H9 (cell line): ENCODE data around the gene SEC14L5. TPM values are rescaled to one million over a fixed set of nuclear protein-coding genes. Genes with fewer than 3 reads are reported as not detected.
"Not testable (repeated sequence)": the region's sequence is repeated elsewhere in the genome, so short reads cannot be mapped to it uniquely, and the experiment has no call there.

Experiments
- DNase-seq: peaks from one replicate; pipeline ENCODE4 v3.0.0-alpha.2; 2017
- H2AFZ ChIP-seq: one replicate; pipeline ENCODE4 v1.6.1; 2013; ENCODE audit warnings: mild to moderate bottlenecking, low read length, control low read depth, moderate library complexity
- H2AK5ac ChIP-seq: 2 replicates; pipeline ENCODE4 v1.6.1; 2013; ENCODE audit warnings: low read length, control low read depth, mixed read lengths; ENCODE audit not compliant: insufficient read length
- H2BK120ac ChIP-seq: one replicate; pipeline ENCODE4 v1.6.1; 2013; ENCODE audit warnings: low read depth, mild to moderate bottlenecking, low read length, control low read depth, inconsistent platforms; ENCODE audit not compliant: poor library complexity, severe bottlenecking
- H2BK12ac ChIP-seq: 2 replicates; pipeline ENCODE4 v1.6.1; 2013; ENCODE audit warnings: low read length, control low read depth, mixed read lengths, low read depth; ENCODE audit not compliant: insufficient read length
- H2BK15ac ChIP-seq: 2 replicates; pipeline ENCODE4 v1.6.1; 2013; ENCODE audit warnings: low read depth, low read length, control low read depth
- H2BK20ac ChIP-seq: one replicate; pipeline ENCODE4 v1.6.1; 2013; ENCODE audit warnings: low read depth, mild to moderate bottlenecking, low read length, control low read depth, inconsistent platforms; ENCODE audit not compliant: poor library complexity, severe bottlenecking
- H2BK5ac ChIP-seq: 2 replicates; pipeline ENCODE4 v1.6.1; 2013; ENCODE audit warnings: low read length, control low read depth, mixed read lengths; ENCODE audit not compliant: insufficient read length
- H3K14ac ChIP-seq: 2 replicates; pipeline ENCODE4 v1.6.1; 2013; ENCODE audit warnings: low read length, control low read depth; ENCODE audit not compliant: insufficient read depth
- H3K18ac ChIP-seq: 2 replicates; pipeline ENCODE4 v1.6.1; 2013; ENCODE audit warnings: low read depth, mild to moderate bottlenecking, mixed read lengths, low read length, control low read depth; ENCODE audit not compliant: insufficient read length
- H3K23ac ChIP-seq: 2 replicates; pipeline ENCODE4 v1.6.1; 2013; ENCODE audit warnings: low read length, control low read depth, mixed read lengths, low read depth; ENCODE audit not compliant: insufficient read length
- H3K23me2 ChIP-seq: 2 replicates; pipeline ENCODE4 v1.6.1; 2013; ENCODE audit warnings: low read depth, mild to moderate bottlenecking, mixed read lengths, low read length, control low read depth; ENCODE audit not compliant: insufficient read length, poor library complexity, severe bottlenecking
- H3K27ac ChIP-seq: 2 replicates; pipeline ENCODE4 v1.5.1; 2013; ENCODE audit warnings: low read length, control low read depth, mixed read lengths, low read depth; ENCODE audit not compliant: insufficient read length
- H3K27me3 ChIP-seq: 2 replicates; pipeline ENCODE4 v1.6.1; 2013; ENCODE audit warnings: low read length, control low read depth, inconsistent platforms; ENCODE audit not compliant: insufficient read depth
- H3K4ac ChIP-seq: 2 replicates; pipeline ENCODE4 v1.6.1; 2013; ENCODE audit warnings: low read depth, mild to moderate bottlenecking, control low read depth, inconsistent platforms, low read length, moderate library complexity
- H3K4me1 ChIP-seq: 2 replicates; pipeline ENCODE4 v1.6.1; 2013; ENCODE audit warnings: low read length, control low read depth, inconsistent platforms; ENCODE audit not compliant: insufficient read depth
- H3K4me2 ChIP-seq: 2 replicates; pipeline ENCODE4 v1.6.1; 2013; ENCODE audit warnings: low read length, control low read depth, mixed read lengths; ENCODE audit not compliant: insufficient read length, insufficient read depth
- H3K56ac ChIP-seq: 2 replicates; pipeline ENCODE4 v1.6.1; 2013; ENCODE audit warnings: low read depth, mild to moderate bottlenecking, mixed read lengths, low read length, control low read depth; ENCODE audit not compliant: insufficient read length
- H3K79me1 ChIP-seq: 2 replicates; pipeline ENCODE4 v1.6.1; 2013; ENCODE audit warnings: low read depth, mild to moderate bottlenecking, moderate library complexity, low read length, control low read depth, inconsistent platforms; ENCODE audit not compliant: insufficient read depth, poor library complexity, severe bottlenecking
- H3K79me2 ChIP-seq: 2 replicates; pipeline ENCODE4 v1.6.1; 2013; ENCODE audit warnings: low read length, control low read depth, inconsistent platforms; ENCODE audit not compliant: insufficient read depth
- H3K9ac ChIP-seq: 2 replicates; pipeline ENCODE4 v1.6.1; 2013; ENCODE audit warnings: low read length, control low read depth, mixed read lengths; ENCODE audit not compliant: insufficient read length; ENCODE audit errors: extremely low read depth
- H3K9me3 ChIP-seq: one replicate; pipeline ENCODE4 v1.6.1; 2013; ENCODE audit warnings: low read depth, low read length, inconsistent platforms; ENCODE audit not compliant: control insufficient read depth
- H3T11ph ChIP-seq: one replicate; pipeline ENCODE4 v1.6.1; 2013; ENCODE audit warnings: mild to moderate bottlenecking, low read length, control low read depth, inconsistent platforms
- H4K20me1 ChIP-seq: one replicate; pipeline ENCODE4 v1.6.1; 2013; ENCODE audit not compliant: control insufficient read depth, insufficient read length, insufficient read depth
- H4K5ac ChIP-seq: 2 replicates; pipeline ENCODE4 v1.6.1; 2013; ENCODE audit warnings: low read depth, mild to moderate bottlenecking, mixed read lengths, low read length, control low read depth; ENCODE audit not compliant: insufficient read length
- H4K8ac ChIP-seq: replicated peaks from 2 replicates; pipeline ENCODE4 v1.6.1; 2013; ENCODE audit warnings: low read length, control low read depth, mixed read lengths, low read depth; ENCODE audit not compliant: insufficient read length
- H4K91ac ChIP-seq: 2 replicates; pipeline ENCODE4 v1.6.1; 2013; ENCODE audit warnings: low read depth, mild to moderate bottlenecking, moderate library complexity, mixed read lengths, low read length, control low read depth; ENCODE audit not compliant: insufficient read length
- H3K27ac Mint-ChIP-seq, 3 experiments: 2 replicates in 2 of 3; 3 replicates in 1 of 3; pipeline ENCODE4 v1.8.0; 2020 to 2021; ENCODE audit warnings: mixed read lengths in 3 of 3, mild to moderate bottlenecking in 1 of 3, moderate library complexity in 1 of 3
- H3K27me3 Mint-ChIP-seq: 2 replicates; pipeline ENCODE4 v1.8.0; 2021; ENCODE audit warnings: low read depth, mild to moderate bottlenecking, moderate library complexity, mixed read lengths
- H3K36me3 Mint-ChIP-seq, 3 experiments: 2 replicates in 2 of 3; 3 replicates in 1 of 3; pipeline ENCODE4 v1.8.0; 2020 to 2021; ENCODE audit warnings: low read depth in 3 of 3, mixed read lengths in 3 of 3; ENCODE audit not compliant: insufficient read depth in 1 of 3
- H3K4me1 Mint-ChIP-seq, 2 experiments: 2 replicates each; pipeline ENCODE4 v1.8.0; 2020; ENCODE audit warnings: mixed read lengths in 2 of 2
- H3K4me3 Mint-ChIP-seq, 2 experiments: 2 replicates in 1 of 2; 3 replicates in 1 of 2; pipeline ENCODE4 v1.8.0; 2020 to 2021; ENCODE audit warnings: mild to moderate bottlenecking in 2 of 2, mixed read lengths in 2 of 2, moderate library complexity in 1 of 2
- H3K9me3 Mint-ChIP-seq, 2 experiments: 2 replicates in 1 of 2; 3 replicates in 1 of 2; pipeline ENCODE4 v1.8.0; 2020; ENCODE audit warnings: mild to moderate bottlenecking in 2 of 2, mixed read lengths in 2 of 2, moderate library complexity in 1 of 2
- CTCF ChIP-seq: fragments of 200-600 bp; sonication (generic); conservative IDR thresholded peaks from 3 replicates; pipeline ENCODE4 v1.8.0; 2021; ENCODE audit warnings: antibody characterized with exemption, mild to moderate bottlenecking
- WGBS: extraction: QIAGEN DNeasy Blood & Tissue Kit; methylation state at CpG from one replicate; pipeline ENCODE4 v1.1.7; 2013; ENCODE audit warnings: missing lambda C conversion rate, low lambda C conversion rate, mixed read lengths; ENCODE audit not compliant: insufficient read length; ENCODE audit errors: extremely low coverage; 5-methylcytosine and 5-hydroxymethylcytosine counted together
- total RNA-seq: library from RNA; stranded (reverse); gene quantifications from 2 replicates; pipeline ENCODE4 v1.2.1, GENCODE V29; 2021

SEC14L5 gene
- total RNA-seq, 1 experiment from 2014 or later = 4.1 TPM

- Mint-ChIP-seq H3K36me3 (no peaks in the 10 kb centered on the region), H3K4me1 (peaks cover 4 to 9% of the 10 kb centered on the region in 2 experiments; a peak in 3 of 4 replicates), H3K4me3 (no peak overlapping the region), H3K27ac (no peak overlapping the region), H3K27me3 (peaks cover 6% of the 10 kb centered on the region), H3K9me3 (no peaks in the 10 kb centered on the region)
- TF ChIP-seq CTCF = no peak
- Histone ChIP-seq H2BK5ac (no peak overlapping the region), H2AFZ (no peak overlapping the region), H2AK5ac (no peak overlapping the region), H3K23me2 (no peaks in the 10 kb centered on the region), H3K79me1 (no peaks in the 10 kb centered on the region), H3K18ac (no peak overlapping the region), H4K20me1 (no peaks in the 10 kb centered on the region), H4K91ac (no peak overlapping the region), H3K9ac (no peak overlapping the region), H2BK120ac (no peak overlapping the region), H3K14ac (no peak overlapping the region; the same call in 1 of the 2 replicates), H3K27me3 (no peaks in the 10 kb centered on the region), H4K5ac (no peak overlapping the region), H2BK20ac (no peak overlapping the region), H3K4me1 (no peaks in the 10 kb centered on the region), H2BK15ac (no peak overlapping the region; the same call in 1 of the 2 replicates), H2BK12ac (no peak overlapping the region), H3K9me3 (no peaks in the 10 kb centered on the region), H3K23ac (no peak overlapping the region), H3K79me2 (no peaks in the 10 kb centered on the region), H3K4me2 (no peak overlapping the region), H3T11ph (no peak overlapping the region), H3K27ac (no peak overlapping the region), H3K4ac (no peak overlapping the region), H3K56ac (no peak overlapping the region), H4K8ac (no peak overlapping the region)
- no peak for DNase-seq
- no CpG with 5 or more reads among the region's 8 CpGs for WGBS
These were observed 85.9 kb downstream of the SEC14L5 start for GRCh38 chr16:5044011-5044540.

DNA sequence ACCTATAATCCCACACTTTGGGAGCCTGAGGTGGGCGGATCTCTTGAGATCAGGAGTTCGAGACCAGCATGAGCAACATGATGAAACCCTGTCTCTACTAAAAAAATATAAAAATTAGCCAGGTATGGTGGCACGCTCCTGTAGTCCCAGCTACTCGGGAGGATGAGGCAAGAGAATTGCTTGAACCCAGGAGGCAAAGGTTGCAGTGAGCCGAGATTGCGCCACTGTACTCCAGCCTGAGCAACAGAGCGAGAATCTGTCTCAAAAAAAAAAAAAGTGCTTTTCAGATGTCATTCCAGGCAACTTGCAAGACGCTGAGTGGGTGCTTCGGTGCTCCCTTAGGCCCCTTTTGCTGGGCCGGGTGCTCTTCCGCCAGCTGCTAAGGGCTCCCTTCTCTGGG is 86.5 kb downstream of the SEC14L5 start:
- not testable (repeated sequence) for DNase-seq, H2AK5ac ChIP-seq, H3K27ac Mint-ChIP-seq, H4K20me1 ChIP-seq, H3K4ac ChIP-seq, H2BK5ac ChIP-seq, H3K56ac ChIP-seq, H3K79me2 ChIP-seq, H3K27ac ChIP-seq, H3K9ac ChIP-seq, H3K36me3 Mint-ChIP-seq, H2BK20ac ChIP-seq, H3K23me2 ChIP-seq, H3K79me1 ChIP-seq, H2BK15ac ChIP-seq, H3K23ac ChIP-seq, H3K14ac ChIP-seq, H2BK12ac ChIP-seq, H3K4me3 Mint-ChIP-seq, H3K4me1 Mint-ChIP-seq, H2AFZ ChIP-seq, H2BK120ac ChIP-seq, H4K91ac ChIP-seq, H3K18ac ChIP-seq, H3K27me3 Mint-ChIP-seq, H3K9me3 ChIP-seq, H3K4me1 ChIP-seq, H4K8ac ChIP-seq, H3K9me3 Mint-ChIP-seq, H3T11ph ChIP-seq, H3K4me2 ChIP-seq, H4K5ac ChIP-seq, H3K27me3 ChIP-seq
- WGBS = no CpG with 5 or more reads among the region's 11 CpGs
